ENCODE data around the gene TRABD.
"Not testable (repeated sequence)": the region's sequence is repeated elsewhere in the genome, so short reads cannot be mapped to it uniquely, and the experiment has no call there.

Gene TRABD

DNA sequence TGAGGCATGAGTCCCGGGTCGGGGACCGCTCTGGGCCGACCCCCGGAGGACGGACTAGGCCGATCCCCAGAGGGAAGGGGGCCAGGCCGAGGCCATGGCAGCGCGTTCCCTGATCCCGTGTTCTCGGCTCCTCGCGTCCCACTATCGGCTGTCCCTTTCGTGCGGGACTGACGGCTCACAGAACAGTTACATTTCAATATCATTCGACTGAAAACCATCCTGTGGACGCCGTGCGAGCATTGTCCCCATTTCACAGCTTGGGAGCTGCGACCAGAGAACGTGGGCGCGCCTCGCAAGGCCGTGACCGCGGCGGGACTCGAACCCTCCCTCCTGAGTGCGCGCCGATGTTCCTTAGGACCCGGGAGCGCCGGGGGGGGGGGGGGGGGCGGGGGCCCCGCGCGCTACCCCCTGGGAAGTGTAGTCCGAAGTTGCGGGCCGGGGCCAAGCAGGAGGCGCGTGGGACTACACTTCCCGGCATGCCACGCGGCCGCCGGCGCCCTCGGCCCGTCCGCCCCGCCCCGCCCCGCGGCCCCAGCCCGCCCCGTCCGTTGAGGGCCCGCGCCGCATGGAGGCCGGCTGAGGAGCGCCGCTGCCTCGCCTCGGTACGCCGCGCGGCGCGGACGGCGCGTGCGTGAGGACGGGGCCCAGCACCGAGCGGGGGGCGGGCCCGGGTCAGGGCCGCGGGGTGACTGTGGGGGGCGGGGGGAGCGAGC, at the start of gene TRABD:
TSS of gene TRABD (plus strand) at position 539 of the 713 bp plus-strand sequence. CDS start 7,148 bp downstream, outside the sequence.
- peak; percentile 88 for DNase-seq (ENCODE audit: low spot score)

GRCh38 chr22:50136581-50137015, 49.1 kb upstream of the TRABD start:
- DNase-seq (ENCODE audit: low spot score): no peak

- not testable (repeated sequence) for DNase-seq (ENCODE audit: low spot score)
Measured at GRCh38 chr22:50137277-50137676, 48.4 kb upstream of the TRABD start.

DNA sequence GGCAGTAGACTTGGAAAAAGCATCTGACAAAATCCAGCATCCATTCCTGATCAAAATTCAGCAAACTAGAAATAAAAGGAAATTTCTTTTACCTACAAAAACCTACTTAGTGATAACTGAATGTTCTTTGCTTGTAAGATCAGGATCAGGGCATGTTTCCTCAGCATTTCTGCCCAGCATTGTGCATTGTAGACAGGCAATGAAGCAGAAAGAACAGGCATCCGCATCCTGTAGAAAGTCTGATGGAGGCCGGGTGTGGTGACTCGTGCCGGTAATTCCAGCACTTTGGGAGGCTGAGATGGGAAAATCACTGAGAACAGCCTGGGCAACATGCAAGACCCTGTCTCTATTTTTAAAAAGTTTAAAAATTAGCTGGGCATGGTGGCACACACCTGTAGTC, 47.7 kb upstream of the TRABD start:
- DNase-seq (ENCODE audit: low spot score): no peak

DNA sequence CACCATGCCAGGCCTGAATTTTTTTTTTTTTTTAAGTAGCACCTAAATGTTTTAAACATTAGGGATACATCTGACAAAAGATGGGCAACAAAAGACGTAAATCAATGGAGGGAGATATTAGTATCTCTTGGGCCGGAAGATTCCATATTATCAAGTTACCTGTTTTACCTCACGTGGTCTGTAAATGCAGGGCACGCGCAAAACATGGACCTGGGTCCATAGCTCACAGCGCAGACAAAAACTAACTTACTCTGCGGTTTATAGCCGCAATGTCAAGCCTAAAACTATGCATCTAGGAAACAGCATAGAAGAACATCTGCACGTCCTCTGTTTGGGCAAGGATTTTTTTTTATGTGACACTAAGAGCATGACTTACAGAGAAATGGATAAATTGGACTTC, 46.7 kb upstream of the TRABD start:
- no peak for DNase-seq (ENCODE audit: low spot score)

DNA sequence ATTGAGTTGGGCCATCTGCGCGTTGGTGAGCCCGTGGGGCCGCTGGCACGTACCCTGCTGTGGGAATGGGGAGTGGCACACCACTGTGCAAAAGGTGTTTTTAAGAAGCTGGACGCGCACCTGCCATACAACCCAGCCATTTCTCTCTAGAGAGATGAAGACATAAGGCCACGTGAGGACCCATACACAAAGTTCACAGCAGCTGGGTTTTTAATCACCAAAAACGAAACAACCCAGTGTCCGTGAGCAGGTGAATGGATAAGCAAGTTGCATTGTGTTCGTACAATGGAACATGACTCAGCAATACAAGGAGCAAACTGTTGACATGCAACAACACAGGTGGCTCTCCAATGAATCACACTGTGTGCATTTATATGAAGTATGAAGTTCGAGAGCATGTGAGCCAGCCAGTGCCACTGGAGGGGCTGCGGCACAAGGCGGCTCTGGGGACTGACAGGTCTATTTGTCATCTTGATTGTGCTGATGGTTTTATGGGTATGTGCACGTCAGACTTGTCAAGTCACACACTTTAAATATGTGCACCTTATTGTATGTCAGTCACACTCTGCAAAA, 45.8 kb upstream of the TRABD start:
- DNase-seq (ENCODE audit: low spot score): no peak

DNA sequence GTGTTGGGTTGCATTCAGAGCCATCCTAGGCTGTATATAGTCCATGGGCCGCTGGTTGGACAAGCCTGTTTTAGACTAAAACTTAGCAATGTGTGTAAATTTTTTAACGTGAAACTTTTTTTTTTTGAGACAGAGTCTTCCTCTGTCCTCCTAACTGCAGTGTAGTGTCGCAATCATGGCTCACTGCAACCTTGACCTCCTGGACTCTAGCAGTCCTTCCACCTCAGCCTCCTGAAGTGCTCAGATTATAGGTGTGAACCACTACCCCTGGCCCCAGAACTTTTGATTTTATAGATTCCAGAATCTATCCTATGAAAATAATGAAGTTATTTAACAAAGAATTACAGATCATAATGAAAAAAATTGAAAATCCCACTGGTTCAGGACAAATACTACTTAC, 45.1 kb upstream of the TRABD start:
- DNase-seq (ENCODE audit: low spot score): no peak

- DNase-seq (ENCODE audit: low spot score): no peak
Measured at GRCh38 chr22:50141462-50141861, 44.3 kb upstream of the TRABD start.

DNA sequence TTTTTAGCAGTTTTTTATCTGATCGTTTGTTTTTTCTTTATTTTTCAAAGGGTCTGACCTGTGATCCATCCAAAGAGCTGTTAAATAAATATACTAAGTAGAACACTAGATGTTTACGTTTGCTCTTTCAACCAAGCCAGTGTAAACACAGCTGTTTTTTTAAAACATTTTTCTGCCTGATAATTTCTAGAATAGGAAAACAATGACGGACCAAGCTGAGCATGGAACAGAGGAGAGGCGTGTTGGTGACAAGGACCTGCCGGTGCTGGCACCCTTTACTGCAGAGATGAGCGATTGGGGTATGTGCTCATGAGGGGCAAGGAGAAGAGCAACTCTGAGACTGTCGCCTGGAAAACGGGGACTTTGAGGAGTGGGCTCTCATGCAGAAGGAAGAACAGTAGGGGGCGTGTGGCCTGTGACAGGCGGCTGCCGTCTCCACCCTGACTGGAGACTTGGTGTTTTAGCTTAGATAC, 43.8 kb upstream of the TRABD start:
- no peak for DNase-seq (ENCODE audit: low spot score)

- no peak for DNase-seq (ENCODE audit: low spot score)
Measured at GRCh38 chr22:50143096-50143495, 42.6 kb upstream of the TRABD start.

DNA sequence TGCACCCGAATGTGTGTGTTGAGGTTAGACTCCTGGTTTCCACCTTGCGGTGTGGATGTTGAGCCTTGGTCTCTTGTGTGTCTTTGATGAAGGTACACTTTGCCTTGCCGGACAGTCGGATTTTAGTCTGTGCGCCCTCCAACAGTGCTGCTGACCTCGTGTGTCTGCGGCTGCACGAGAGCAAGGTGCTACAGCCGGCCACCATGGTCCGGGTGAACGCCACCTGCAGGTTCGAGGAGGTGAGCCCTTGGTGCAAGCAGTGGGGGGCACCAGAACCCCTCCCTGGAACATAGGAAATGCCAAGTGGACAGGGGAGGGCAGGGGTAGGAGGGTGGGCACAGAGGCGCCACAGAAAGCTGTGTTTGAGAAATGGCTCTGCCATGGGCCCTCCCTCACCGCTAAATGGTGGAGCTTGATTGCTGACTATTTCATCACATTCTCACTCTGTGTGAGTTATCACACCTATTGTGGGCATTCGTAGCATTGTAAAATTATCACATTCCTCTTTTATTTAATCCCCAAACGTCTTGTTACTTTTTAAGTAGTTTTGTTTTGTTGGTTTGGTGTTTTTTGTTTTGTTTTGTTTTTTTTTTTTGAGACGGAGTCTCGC, 41.6 kb upstream of the TRABD start:
- DNase-seq (ENCODE audit: low spot score): no peak

GRCh38 chr22:50145721-50146438, 39.8 kb upstream of the TRABD start:
- DNase-seq (ENCODE audit: low spot score): no peak

DNA sequence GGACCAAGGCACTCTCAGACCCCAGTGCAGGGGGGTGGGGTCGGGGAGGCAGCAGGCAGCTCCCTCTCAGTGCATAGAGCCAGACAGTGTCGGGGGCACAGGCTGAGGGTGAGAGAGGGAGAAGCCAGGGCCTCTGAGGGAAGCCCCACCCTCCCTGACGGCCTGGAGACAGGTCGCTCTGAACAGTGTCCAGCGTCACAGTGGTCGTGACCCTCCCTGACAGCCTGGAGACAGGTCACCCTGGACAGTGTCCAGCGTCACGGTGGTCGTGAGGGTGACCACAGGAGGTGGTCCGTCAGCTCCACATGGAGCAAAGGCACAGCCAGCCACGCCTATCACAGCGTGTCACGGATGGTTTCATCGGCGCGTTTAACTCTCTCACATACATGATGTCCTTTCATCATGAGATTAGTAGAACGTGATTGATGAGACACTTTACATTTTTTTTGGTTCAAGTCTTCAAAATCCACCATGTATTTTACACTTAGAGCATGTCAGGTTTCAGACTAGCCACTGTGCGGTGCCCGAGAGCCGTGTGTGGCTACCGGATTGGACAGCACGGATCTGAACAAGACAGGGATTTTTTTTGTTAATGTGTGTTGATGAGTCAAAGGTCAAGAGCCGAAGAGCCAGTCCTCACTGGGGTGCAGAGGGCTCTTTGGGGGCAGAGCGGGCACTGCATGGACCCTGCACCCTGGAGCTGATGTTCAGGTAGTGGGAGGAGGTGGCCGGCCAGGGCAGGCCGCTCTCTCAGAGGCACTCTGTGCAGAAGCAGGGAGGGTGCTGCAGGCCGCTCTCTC, 39.1 kb upstream of the TRABD start:
- peak; percentile 77 for DNase-seq (ENCODE audit: low spot score)

DNA sequence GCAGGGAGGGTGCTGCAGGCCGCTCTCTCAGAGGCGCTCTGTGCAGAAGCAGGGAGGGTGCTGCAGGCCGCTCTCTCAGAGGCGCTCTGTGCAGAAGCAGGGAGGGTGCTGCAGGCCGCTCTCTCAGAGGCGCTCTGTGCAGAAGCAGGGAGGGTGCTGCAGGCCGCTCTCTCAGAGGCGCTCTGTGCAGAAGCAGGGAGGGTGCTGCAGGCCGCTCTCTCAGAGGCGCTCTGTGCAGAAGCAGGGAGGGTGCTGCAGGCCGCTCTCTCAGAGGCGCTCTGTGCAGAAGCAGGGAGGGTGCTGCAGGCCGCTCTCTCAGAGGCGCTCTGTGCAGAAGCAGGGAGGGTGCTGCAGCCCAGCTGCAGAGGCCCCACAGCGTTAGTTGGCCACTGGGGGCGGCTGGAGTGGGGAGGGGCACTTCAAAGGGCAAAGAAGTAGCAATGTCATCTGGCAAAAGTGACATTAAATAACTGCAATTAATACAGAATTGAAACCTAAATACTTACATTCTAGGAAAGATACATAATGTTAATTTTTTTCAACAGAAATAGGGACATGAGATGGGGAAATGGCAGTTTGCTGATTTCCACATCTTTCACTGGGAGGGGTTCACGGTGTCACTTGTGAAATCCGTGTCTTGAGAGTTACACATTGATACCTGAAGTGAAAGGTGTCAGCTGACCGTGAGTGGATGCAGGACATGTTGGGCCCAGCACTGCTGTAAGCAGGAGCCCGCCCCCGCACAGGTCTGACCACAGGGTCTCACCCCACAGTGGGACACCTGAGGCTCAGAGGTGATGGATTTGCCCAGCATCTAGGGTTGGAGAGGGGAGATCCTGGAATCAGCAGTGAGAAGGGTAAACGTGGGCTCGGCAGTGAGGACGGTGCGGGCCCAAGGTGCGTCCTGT, 38.2 kb upstream of the TRABD start:
- not testable (repeated sequence) for DNase-seq (ENCODE audit: low spot score)

DNA sequence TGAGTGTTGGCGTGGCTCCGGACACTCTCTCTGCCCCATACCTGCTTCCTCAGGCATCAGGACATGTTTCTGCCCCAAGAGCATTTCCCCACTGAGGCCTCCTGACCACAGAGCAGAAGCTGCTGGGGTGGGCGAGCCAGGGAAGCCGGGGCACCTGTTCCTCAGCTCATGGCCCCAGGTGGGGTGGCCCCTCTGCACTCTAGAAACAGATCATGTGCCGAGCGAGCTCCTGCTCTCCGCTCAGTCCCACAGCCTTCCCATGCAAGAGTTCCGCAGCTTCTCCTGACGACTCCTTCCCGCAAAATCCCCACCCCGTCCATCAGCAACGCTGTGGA, 37.6 kb upstream of the TRABD start:
- DNase-seq (ENCODE audit: low spot score): no peak

- DNase-seq (ENCODE audit: low spot score): no peak
Measured at GRCh38 chr22:50148991-50149721, 36.6 kb upstream of the TRABD start.

DNA sequence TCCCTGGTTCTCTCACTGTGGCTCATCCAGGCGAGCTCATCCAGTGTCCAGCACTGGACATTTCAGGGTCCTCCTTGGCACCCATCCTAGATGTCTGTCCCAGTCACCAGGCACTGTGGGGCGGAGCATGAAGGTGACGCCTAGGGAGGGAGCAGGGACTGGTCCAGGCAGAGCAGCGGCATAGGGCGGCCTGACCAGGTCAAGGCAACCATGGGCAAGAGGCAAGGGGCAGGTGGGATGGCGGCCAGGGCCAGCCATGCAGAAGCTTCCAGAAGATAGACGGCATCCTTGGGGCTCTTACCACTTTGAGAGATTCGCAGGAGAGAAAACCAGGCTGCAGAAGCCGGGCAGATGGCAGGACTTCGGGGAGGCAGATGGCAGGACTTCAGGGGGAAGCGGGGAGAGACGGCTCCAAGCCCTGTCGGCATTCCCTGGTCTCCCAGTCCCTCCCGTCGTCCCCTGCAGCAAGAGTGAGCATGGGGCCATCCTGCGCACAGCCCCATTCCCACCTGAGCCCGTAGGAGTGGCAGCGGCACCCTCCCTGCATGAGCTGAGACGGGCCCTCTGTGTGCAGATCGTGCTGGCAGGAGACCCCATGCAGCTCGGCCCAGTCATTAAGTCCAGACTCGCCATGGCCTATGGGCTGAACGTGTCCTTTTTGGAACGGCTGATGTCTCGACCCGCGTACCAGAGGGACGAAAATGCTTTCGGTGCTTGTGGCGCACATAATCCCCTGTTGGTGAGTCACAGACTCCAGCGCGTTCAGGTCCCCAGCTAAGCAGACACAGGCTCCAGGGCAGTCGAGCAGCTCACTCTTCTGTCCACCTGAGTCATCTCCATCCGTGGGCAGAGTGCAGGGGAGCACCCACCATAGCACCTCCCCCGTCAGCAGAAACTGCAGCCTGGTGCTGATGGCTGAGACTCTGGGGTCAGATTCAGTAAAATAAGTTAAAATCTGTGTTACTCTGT, 35.3 kb upstream of the TRABD start:
- no peak for DNase-seq (ENCODE audit: low spot score)

DNA sequence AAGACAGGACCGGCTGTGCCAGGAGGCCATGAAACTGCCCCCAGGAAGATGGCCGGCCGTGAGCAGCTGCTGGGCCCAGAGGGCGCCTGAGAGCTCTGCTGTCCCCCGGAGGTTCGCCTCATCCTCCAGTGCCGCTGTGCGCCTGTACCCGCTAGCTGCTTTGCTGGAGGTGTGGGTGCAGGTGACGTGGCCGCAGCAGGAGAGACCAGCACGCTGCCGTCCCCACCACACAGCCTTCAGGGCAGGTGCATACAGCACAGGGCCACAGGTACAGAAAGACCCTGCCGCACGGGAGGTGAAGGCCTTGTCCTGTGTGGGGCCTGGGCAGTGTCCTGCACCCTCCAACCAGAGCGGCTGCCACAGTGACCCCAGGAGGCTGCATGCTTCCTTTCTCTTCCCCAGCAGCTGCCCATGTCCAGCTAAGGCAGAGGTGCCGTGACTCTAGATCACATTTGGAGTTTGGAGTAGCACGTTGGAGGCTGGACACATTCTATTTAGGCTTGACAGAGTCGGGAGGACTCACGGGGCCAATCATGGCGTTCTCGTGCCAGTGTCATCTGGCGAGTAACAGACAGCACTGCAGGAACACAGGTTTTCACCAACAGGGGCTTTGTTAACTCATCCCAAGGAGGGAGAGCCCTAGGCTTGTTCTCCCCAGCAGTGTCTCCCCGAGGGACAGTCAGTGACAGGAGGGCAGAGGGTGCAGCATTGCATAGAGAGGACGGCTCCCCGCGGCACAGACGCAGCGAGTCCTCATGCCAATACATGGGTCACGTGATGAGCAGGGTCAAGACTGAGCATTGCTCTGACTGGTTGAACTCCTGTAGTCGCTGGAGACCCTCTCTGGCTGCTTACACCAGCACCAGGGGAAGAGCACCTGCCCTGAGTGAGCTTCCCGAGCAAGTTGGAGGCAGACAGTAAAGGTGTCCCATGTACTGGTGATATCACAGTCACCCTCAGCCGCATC, 33.9 kb upstream of the TRABD start:
- DNase-seq (ENCODE audit: low spot score): no peak

Data from putamen (tissue), 1 donor.